ENCODE measurements around the gene LAIR2. TPM values are rescaled to one million over a fixed set of nuclear protein-coding genes. Genes with fewer than 3 reads are reported as not detected.
A peak's percentile ranks its signal among the peaks of the same experiment; 100 is the strongest.

Gene LAIR2
- total and polyA plus RNA-seq, 2 of the 13 experiments (the other 11 are each of a cell fraction or from before 2014, with no cell fraction given) = 1.3 to 1.9 TPM

GRCh38 chr19:54462655-54463530, 39.7 kb upstream of the LAIR2 start (continued):
- TF ChIP-seq ZNF205 (CRISPR knock-in tag; IDR thresholded peaks at IDR 0.05) (no peak), GABPB1 (CRISPR knock-in tag; IDR thresholded peaks at IDR 0.05) (peak; percentile 76), ZNF788 (CRISPR knock-in tag; IDR thresholded peaks at IDR 0.05; ENCODE audit: borderline replicate concordance) (peak; percentile 77), ZNF777 (CRISPR knock-in tag; IDR thresholded peaks at IDR 0.05) (peak; percentile 82), ZNF607 (CRISPR knock-in tag; IDR thresholded peaks at IDR 0.05; ENCODE audit: borderline replicate concordance) (peak; percentile 61; the same call in 1 of the 2 replicates), ZNF513 (CRISPR knock-in tag; conservative IDR thresholded peaks at IDR 0.05) (0 out of 2 replicates have a peak, but pooled peaks have one; percentile 80), ZNF564 (CRISPR knock-in tag; IDR thresholded peaks at IDR 0.05) (peak; percentile 85; the same call in 1 of the 2 replicates), KMT2B (CRISPR knock-in tag; IDR thresholded peaks at IDR 0.05) (no peak; the same call in 1 of the 2 replicates), ZNF251 (CRISPR knock-in tag; IDR thresholded peaks at IDR 0.05) (peak; percentile 84; the same call in 1 of the 2 replicates), PREB (CRISPR knock-in tag; IDR thresholded peaks at IDR 0.05) (peak; percentile 95; the same call in 1 of the 2 replicates), ZNF562 (CRISPR knock-in tag; IDR thresholded peaks at IDR 0.05; ENCODE audit: borderline replicate concordance) (no peak), ZNF614 (CRISPR knock-in tag; IDR thresholded peaks at IDR 0.05; ENCODE audit: borderline replicate concordance) (no peak), CBFB (CRISPR knock-in tag; IDR thresholded peaks at IDR 0.05) (peak; percentile 52; the same call in 1 of the 2 replicates)
- TF ChIP-seq, protein P1, sequence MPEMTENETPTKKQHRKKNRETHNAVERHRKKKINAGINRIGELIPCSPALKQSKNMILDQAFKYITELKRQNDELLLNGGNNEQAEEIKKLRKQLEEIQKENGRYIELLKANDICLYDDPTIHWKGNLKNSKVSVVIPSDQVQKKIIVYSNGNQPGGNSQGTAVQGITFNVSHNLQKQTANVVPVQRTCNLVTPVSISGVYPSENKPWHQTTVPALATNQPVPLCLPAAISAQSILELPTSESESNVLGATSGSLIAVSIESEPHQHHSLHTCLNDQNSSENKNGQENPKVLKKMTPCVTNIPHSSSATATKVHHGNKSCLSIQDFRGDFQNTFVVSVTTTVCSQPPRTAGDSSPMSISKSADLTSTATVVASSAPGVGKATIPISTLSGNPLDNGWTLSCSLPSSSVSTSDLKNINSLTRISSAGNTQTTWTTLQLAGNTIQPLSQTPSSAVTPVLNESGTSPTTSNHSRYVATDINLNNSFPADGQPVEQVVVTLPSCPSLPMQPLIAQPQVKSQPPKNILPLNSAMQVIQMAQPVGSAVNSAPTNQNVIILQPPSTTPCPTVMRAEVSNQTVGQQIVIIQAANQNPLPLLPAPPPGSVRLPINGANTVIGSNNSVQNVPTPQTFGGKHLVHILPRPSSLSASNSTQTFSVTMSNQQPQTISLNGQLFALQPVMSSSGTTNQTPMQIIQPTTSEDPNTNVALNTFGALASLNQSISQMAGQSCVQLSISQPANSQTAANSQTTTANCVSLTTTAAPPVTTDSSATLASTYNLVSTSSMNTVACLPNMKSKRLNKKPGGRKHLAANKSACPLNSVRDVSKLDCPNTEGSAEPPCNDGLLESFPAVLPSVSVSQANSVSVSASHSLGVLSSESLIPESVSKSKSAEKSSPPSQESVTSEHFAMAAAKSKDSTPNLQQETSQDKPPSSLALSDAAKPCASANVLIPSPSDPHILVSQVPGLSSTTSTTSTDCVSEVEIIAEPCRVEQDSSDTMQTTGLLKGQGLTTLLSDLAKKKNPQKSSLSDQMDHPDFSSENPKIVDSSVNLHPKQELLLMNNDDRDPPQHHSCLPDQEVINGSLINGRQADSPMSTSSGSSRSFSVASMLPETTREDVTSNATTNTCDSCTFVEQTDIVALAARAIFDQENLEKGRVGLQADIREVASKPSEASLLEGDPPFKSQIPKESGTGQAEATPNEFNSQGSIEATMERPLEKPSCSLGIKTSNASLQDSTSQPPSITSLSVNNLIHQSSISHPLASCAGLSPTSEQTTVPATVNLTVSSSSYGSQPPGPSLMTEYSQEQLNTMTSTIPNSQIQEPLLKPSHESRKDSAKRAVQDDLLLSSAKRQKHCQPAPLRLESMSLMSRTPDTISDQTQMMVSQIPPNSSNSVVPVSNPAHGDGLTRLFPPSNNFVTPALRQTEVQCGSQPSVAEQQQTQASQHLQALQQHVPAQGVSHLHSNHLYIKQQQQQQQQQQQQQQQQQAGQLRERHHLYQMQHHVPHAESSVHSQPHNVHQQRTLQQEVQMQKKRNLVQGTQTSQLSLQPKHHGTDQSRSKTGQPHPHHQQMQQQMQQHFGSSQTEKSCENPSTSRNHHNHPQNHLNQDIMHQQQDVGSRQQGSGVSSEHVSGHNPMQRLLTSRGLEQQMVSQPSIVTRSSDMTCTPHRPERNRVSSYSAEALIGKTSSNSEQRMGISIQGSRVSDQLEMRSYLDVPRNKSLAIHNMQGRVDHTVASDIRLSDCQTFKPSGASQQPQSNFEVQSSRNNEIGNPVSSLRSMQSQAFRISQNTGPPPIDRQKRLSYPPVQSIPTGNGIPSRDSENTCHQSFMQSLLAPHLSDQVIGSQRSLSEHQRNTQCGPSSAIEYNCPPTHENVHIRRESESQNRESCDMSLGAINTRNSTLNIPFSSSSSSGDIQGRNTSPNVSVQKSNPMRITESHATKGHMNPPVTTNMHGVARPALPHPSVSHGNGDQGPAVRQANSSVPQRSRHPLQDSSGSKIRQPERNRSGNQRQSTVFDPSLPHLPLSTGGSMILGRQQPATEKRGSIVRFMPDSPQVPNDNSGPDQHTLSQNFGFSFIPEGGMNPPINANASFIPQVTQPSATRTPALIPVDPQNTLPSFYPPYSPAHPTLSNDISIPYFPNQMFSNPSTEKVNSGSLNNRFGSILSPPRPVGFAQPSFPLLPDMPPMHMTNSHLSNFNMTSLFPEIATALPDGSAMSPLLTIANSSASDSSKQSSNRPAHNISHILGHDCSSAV (CRISPR knock-in tag; IDR thresholded peaks at IDR 0.05; ENCODE audit: borderline replicate concordance) = no peak
- TF ChIP-seq, protein P2, sequence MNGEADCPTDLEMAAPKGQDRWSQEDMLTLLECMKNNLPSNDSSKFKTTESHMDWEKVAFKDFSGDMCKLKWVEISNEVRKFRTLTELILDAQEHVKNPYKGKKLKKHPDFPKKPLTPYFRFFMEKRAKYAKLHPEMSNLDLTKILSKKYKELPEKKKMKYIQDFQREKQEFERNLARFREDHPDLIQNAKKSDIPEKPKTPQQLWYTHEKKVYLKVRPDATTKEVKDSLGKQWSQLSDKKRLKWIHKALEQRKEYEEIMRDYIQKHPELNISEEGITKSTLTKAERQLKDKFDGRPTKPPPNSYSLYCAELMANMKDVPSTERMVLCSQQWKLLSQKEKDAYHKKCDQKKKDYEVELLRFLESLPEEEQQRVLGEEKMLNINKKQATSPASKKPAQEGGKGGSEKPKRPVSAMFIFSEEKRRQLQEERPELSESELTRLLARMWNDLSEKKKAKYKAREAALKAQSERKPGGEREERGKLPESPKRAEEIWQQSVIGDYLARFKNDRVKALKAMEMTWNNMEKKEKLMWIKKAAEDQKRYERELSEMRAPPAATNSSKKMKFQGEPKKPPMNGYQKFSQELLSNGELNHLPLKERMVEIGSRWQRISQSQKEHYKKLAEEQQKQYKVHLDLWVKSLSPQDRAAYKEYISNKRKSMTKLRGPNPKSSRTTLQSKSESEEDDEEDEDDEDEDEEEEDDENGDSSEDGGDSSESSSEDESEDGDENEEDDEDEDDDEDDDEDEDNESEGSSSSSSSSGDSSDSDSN (CRISPR knock-in tag; IDR thresholded peaks at IDR 0.05) = peak; percentile 89
